ENCODE data around the gene TCN2. TPM values are rescaled to one million over a fixed set of nuclear protein-coding genes. Genes with fewer than 3 reads are reported as not detected.
"Not testable (repeated sequence)": the region's sequence is repeated elsewhere in the genome, so short reads cannot be mapped to it uniquely, and the experiment has no call there.

Gene TCN2
- total and polyA plus RNA-seq, 7 donors = 8.4 to 45.7 (median 24.9) TPM

- Histone ChIP-seq H3K27me3 (peaks cover 0 to 3% (median 0%) of the 10 kb centered on the region in 3 donors), H3K36me3 (no peaks in the 10 kb centered on the region), H3K9me3 (no peaks in the 10 kb centered on the region), H3K4me3 (no peak overlapping the region), H3K4me1 (no peaks in the 10 kb centered on the region), H3K27ac (no peak overlapping the region)
- no peak for TF ChIP-seq POLR2A (IDR thresholded peaks at IDR 0.05)
- TF ChIP-seq EP300 (IDR thresholded peaks at IDR 0.05) = no peak
- no peak for TF ChIP-seq CTCF (IDR thresholded peaks at IDR 0.05)
- no peak for TF ChIP-seq POLR2AphosphoS5 (IDR thresholded peaks at IDR 0.05)
- WGBS, 2 donors = 83 to 90% methylated on average over 4 of the region's 4 CpGs
- intact Hi-C loops (cut with DNase I) = no loop called here
- no peak for DNase-seq
These were observed 41.6 kb upstream of the TCN2 start for GRCh38 chr22:30565341-30565740.

GRCh38 chr22:30566125-30566524, 40.8 kb upstream of the TCN2 start:
- 25 to 62% methylated on average over 7 of the region's 7 CpGs for WGBS, 2 donors
- H3K27ac ChIP-seq = no peak overlapping the region
- H3K36me3 ChIP-seq = no peaks in the 10 kb centered on the region
- no peaks in the 10 kb centered on the region for H3K4me1 ChIP-seq
- no peak for DNase-seq
- no peaks in the 10 kb centered on the region for H3K9me3 ChIP-seq
- intact Hi-C loops (cut with DNase I) = no loop called here
- TF ChIP-seq CTCF (IDR thresholded peaks at IDR 0.05) (no peak), POLR2A (IDR thresholded peaks at IDR 0.05) (no peak), POLR2AphosphoS5 (IDR thresholded peaks at IDR 0.05) (no peak), EP300 (IDR thresholded peaks at IDR 0.05) (no peak)
- H3K27me3 ChIP-seq = peaks cover 0 to 3% (median 0%) of the 10 kb centered on the region in 3 donors
- no peak overlapping the region for H3K4me3 ChIP-seq

- H3K4me3 ChIP-seq; H3K27ac ChIP-seq; DNase-seq; intact Hi-C loops (cut with DNase I); H3K9me3 ChIP-seq; H3K27me3 ChIP-seq; H3K36me3 ChIP-seq; H3K4me1 ChIP-seq: not testable (repeated sequence)
- WGBS, 2 donors = 92 to 94% methylated on average over 6 of the region's 6 CpGs
These were observed 39.7 kb upstream of the TCN2 start for GRCh38 chr22:30567277-30567676.

GRCh38 chr22:30568137-30568805, 38.7 kb upstream of the TCN2 start:
- TF ChIP-seq CTCF (IDR thresholded peaks at IDR 0.05) (no peak), POLR2A (IDR thresholded peaks at IDR 0.05) (no peak), POLR2AphosphoS5 (IDR thresholded peaks at IDR 0.05) (no peak), EP300 (IDR thresholded peaks at IDR 0.05) (no peak)
- H3K36me3 ChIP-seq = no peaks in the 10 kb centered on the region
- H3K4me1 ChIP-seq = no peaks in the 10 kb centered on the region
- intact Hi-C loops (cut with DNase I) = no loop called here
- no peak for DNase-seq
- no peak overlapping the region for H3K4me3 ChIP-seq
- H3K27ac ChIP-seq = no peak overlapping the region
- H3K9me3 ChIP-seq = no peaks in the 10 kb centered on the region
- 79 to 93% methylated on average over 10 of the region's 10 CpGs for WGBS, 2 donors
- H3K27me3 ChIP-seq = peaks cover 0 to 3% (median 0%) of the 10 kb centered on the region in 3 donors

GRCh38 chr22:30569674-30570202, 37.2 kb upstream of the TCN2 start:
- Histone ChIP-seq H3K4me3 (no peak overlapping the region), H3K4me1 (peaks cover 0 to 7% (median 2%) of the 10 kb centered on the region in 4 donors), H3K27me3 (peaks cover 0 to 3% (median 0%) of the 10 kb centered on the region in 3 donors), H3K9me3 (no peaks in the 10 kb centered on the region), H3K27ac (no peak overlapping the region), H3K36me3 (no peaks in the 10 kb centered on the region)
- intact Hi-C loops (cut with DNase I) = no loop called here
- WGBS, 2 donors = 93 to 98% methylated on average over 10 of the region's 10 CpGs
- no peak for TF ChIP-seq CTCF (IDR thresholded peaks at IDR 0.05)
- no peak for TF ChIP-seq EP300 (IDR thresholded peaks at IDR 0.05)
- no peak for TF ChIP-seq POLR2AphosphoS5 (IDR thresholded peaks at IDR 0.05)
- DNase-seq = no peak

Data from sigmoid colon (tissue), 7 donors.